Measurements from ENCODE around the gene FZD7.

The FZD7 gene

GRCh38 chr2:202038471-202039277 lies 5.0 kb downstream of the FZD7 start:
- DNase-seq (ENCODE audit: low read depth): no peak

DNA sequence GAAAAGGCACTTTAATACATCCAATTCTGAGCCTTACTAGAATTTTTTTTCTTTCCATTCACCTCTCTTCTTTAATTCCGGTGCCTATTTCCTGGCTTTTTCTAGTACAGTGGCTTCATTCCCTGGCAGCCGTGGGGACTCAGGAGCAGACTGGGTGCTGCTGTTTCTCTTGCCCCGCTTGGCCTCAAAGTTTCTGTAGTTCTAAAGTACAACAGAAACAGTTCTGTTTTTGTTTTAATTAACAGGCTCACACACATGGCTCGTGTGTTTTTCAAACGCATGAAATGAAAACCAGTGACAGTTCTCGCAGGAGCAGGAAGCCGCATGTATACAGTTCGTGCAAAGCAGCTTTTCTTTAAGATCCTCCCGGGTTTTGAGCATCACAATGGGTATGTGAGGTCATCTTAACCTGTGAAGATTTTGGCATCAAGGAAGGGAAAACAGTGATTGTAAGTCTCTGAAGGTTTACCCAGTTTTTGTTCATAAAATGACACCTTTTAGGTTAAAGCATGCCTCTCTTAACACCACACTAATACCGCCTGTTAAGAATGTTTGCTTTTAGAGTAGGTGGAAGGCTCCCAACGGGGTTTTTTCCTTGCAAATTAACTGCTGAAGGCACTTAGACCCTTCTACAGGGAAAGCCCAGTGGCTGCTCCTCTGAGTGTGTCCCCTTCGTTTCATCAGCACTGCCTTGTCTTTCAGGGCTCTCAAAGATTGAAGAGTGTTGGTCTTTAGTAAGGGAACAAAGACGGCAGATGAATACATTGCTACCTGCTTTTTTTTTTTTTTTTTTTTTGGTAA lies 5.8 kb downstream of the FZD7 start:
- DNase-seq (ENCODE audit: low read depth): no peak

GRCh38 chr2:202040079-202040844 lies 6.6 kb downstream of the FZD7 start:
- DNase-seq (ENCODE audit: low read depth): no peak

- DNase-seq (ENCODE audit: low read depth): no peak
These were observed 8.8 kb downstream of the FZD7 start for GRCh38 chr2:202042444-202042843.

GRCh38 chr2:202043475-202043874 lies 9.8 kb downstream of the FZD7 start:
- no peak for DNase-seq (ENCODE audit: low read depth)

DNA sequence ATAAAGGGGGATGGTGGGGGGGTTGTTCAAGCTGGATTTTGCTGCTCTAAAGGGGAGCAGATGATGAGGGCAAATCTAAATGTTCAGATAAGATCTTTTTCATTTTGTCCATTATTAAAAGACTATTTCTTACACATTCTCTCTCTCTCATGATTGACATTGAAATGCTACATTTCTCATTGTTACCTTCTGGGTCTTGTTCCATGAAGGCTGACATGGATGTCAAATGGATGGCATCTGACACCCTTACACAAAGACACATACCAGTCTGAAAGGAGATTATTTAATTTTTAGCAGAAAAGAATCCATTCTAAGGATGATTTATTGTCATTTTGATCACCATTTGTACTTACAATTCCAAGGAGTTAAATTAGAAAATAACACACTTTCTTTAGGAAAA lies 11.1 kb downstream of the FZD7 start:
- no peak for DNase-seq (ENCODE audit: low read depth)

DNA sequence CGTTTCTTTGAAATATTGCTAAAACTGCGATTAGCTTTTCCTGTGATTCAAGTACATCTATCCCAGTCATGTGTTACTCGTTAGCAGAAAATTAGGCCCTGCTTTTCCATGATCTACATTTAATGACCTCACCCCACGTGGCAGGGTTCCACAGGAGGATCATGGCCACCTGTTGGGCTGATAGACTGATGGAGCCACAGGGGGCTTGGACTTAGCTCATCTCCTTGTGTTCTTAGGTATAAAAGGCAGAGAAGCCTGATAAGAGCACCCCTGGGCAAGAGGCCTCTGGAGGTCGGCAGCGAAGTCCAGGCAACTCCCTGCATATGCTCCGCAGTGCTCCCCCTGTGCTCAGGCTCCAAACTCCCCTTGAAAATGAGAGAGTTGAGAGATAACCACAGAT lies 12.9 kb downstream of the FZD7 start:
- no peak for DNase-seq (ENCODE audit: low read depth)

GRCh38 chr2:202049092-202049728 lies 15.6 kb downstream of the FZD7 start:
- DNase-seq (ENCODE audit: low read depth): no peak

DNA sequence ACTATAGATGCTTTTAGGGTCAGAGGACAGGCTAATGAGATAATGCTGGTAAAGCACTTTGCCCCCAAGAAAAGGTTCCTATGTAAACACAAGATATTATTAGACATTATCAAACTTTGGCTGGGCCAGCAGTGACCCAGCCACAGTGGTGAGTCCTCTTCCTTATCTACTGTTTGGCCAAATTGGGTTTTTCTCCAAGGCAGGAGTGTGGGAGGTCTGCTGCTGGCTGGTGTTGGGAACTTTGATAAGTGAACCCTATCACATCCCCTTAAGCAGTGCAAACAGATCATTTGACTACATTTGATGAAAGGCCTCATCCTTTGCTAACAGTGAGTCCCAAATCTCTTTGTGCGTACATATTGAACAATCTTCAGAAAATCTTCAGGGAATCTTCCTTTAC lies 16.2 kb downstream of the FZD7 start:
- DNase-seq (ENCODE audit: low read depth): no peak

DNA sequence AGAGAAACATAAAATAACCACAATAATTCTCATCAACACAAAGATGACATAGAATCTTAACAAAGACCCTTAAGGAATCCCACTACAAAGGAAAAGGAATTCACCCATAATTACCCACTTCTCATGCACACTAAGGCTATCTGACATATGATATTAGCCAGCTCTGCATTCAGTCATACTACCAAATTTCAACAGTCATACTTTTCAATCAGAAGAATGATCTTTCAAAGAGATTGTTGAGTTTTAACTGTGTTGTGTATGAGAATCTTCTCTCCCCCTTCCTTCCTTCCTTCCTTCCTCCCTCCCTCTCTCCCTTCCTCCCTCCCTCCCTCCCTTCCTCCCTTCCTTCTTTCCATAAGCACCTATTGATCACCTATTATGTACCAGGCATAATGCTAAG lies 17.0 kb downstream of the FZD7 start:
- no peak for DNase-seq (ENCODE audit: low read depth)

DNA sequence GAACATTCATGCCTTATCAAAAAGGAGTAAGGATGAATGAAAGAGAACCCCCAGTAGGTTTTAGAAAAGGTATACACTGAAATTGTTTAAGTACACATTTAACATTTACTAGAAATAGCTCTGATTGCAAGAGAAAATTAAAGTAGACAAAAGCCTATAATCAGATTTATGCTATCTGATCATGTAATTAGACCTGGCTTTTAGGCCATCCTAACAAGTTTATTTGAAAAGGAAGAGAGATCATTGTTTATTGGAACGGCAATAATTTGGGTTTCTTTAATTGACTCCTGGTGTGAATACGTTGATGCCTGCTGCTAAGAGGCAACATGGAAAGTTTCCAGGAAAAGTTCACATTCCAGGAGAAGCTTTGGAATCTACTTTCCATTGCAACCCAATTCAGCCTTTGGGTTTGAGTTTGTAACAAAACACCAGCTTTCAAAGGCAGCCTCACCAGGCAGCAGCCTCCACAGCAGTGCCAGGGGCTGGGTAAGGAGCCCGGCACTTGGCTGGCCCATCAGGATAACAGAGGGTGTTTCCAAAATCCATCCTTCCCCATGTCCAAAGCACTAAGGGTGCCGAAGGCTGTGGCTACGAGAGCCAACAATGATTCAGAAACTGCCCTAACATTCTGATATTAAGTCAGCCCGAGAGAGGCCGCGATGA lies 18.0 kb downstream of the FZD7 start:
- DNase-seq (ENCODE audit: low read depth): no peak

DNA sequence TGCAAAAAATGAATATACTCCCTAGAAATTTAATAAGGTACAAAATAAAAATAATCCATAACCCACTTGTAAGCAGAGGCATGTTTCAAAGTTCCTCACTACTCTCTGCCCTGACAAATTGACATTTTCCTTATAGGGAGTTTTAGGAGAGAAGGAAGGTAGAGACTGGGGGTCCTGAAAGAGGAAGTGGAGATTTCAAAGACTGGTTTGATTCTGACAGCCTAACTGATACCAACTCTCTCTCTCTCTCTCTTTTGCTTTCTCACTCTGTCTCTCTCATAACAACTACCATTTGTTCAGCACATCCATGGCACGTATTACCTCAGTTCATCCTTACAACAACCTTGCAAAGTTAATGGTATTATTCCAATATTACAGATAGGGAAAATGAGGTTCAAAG lies 18.6 kb downstream of the FZD7 start:
- DNase-seq (ENCODE audit: low read depth): no peak

DNA sequence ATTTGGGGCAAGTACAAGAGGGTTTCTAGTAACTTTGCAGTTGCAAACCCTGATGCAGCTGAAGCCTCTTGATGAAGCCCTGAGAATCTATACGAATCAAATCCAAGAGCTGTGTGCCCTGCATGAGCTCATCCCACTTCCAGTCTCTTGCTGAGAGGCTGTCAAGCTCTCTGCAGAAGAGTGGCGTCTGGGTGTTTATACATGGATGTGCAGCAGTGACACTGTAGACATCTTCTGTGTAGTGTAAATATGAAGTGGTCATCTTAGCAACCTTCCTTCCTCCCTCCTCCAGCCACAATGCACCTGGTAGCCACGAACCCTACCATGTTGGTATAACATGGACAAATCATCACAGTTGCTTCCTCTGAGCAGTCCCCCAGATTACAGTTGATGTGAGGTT lies 21.0 kb downstream of the FZD7 start:
- DNase-seq (ENCODE audit: low read depth): no peak

DNA sequence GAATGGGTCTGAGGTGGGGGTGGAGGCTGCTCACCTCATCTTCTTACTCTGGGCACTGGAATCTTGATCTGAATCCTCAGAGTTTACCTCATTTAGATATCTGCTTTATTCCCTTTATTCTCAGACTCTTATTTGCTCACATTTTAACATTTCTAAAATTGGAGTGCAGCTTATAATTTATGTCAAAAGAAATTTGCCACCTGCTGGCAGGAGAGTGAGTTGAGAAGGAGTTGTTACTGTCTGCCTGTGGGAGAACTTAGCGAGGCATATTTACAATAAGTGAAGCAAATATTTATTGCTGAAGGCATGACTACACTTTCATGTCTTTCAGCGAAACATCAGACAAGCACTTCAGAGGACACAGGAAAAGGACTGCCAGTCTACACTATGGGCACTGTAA lies 23.0 kb downstream of the FZD7 start:
- DNase-seq (ENCODE audit: low read depth): no peak

DNA sequence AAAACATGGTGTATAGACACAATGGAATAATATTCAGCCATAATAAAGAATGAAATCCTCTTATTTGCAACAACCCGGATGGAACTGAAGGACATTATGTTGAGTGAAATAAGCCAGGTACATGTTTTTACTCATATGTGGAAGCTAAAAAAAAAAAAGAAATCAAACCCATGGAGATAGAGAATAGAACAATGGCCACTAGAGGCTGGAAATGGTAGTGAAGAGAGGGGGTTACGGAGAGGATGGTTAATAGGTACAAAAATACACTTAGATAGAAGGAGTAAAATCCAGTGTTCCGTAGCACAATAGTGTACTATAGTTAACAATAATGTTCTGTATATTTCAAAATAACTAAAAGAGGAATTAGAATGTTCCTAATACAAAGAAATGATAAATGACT lies 26.6 kb downstream of the FZD7 start:
- DNase-seq (ENCODE audit: low read depth): no peak

DNA sequence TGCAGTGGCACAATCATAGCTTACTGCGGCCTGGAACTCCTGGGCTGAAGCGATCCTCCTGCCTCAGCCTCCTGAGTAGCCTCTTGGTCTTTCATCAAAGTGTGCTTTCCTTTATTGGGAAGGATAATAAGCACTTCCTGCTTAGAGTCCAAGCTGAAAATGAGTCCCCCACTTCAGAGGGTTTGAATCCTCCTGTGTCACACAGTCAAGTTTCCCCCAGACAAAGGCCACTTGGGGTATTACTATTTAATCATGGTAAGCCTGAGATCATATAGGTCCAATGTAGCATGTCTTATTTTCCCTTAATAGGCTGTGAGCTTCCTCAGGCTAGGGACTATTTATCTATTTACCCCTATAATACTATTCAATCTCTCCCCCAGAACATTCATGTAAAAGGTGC lies 28.0 kb downstream of the FZD7 start:
- no peak for DNase-seq (ENCODE audit: low read depth)

DNA sequence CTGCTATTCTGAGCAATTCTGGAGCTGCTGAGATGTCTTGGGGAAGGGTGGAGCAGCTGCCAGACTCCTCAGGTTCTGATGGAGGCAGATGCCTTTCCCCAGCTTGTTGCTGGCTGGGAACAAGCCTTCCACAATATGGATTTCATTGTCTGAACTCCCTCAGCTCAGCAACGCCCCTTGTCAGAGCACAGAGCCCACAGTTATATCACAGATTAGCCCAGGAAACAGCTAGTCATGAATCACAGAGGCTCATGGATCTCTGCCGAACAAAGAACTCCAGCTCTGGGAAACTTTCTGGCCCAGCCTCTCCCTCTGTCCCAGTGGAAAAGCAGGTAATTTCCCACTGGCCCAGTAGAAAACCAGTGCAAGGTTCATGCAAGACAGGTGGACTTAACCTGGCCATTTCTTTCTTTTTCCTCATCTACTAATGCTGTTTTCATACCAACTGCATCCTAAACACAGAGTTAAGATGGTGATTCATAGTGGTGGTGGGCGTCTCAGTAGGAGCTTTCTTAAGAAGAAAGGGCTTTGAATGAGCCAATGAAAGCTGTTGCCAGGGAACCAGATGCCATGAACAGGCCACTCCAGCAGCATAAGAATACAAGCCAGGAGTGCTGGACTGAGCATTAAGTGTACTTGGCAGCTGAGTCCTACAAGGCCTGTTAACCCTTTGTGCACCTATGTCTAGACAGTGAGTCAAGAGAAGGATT lies 30.7 kb downstream of the FZD7 start:
- no peak for DNase-seq (ENCODE audit: low read depth)

- no peak for DNase-seq (ENCODE audit: low read depth)
These were observed 31.2 kb downstream of the FZD7 start for GRCh38 chr2:202064881-202065230.

DNA sequence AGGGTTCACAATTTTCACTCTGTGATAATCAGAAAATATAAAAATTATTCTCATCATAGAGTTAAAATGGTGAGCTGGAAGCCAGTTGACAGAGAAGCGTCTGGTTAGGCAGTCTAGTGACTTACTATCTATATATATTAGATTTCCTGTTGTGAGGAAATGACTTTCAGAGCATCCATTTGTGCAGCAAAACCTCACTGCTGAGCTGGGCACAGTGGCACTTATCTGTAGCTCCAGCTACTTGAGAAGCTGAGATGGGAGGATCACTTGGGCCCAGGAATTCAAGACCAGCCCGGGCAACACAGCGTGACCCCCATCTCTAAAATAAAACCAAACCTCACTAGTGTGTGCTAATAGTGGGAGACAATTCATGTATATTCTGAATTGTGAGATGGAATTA lies 32.2 kb downstream of the FZD7 start:
- DNase-seq (ENCODE audit: low read depth): no peak

- no peak for DNase-seq (ENCODE audit: low read depth)
These were observed 33.2 kb downstream of the FZD7 start for GRCh38 chr2:202066875-202067274.

- DNase-seq (ENCODE audit: low read depth): no peak
These were observed 33.9 kb downstream of the FZD7 start for GRCh38 chr2:202067589-202067988.
